Right renal pelvis (tissue), 4 donors: ENCODE data around the gene APAF1. TPM values are rescaled to one million over a fixed set of nuclear protein-coding genes. Genes with fewer than 3 reads are reported as not detected.
"Not testable (repeated sequence)": the region's sequence is repeated elsewhere in the genome, so short reads cannot be mapped to it uniquely, and the experiment has no call there.

Experiments used
- DNase-seq, 4 donors: peaks; one replicate each; pipeline ENCODE4 v3.0.0-alpha.2; 2013; ENCODE audit warnings: low read depth in 4 of 4, low spot score in 3 of 4, missing footprints in 1 of 4
- polyA plus RNA-seq, 4 donors: library from polyadenylated mRNA; unstranded; fragments of 120-200 nt; gene quantifications; one replicate each; pipeline ENCODE4 v1.2.1, GENCODE V29; 2013; ENCODE audit not compliant: insufficient read length in 4 of 4

The APAF1 gene
- polyA plus RNA-seq, 4 donors: 26.0 to 37.5 (median 36.8) TPM

GRCh38 chr12:98750511-98750910, 105.4 kb downstream of the APAF1 start:
- DNase-seq: no peak

GRCh38 chr12:98751580-98752115, 106.6 kb downstream of the APAF1 start:
- DNase-seq: no peak

GRCh38 chr12:98752726-98753125, 107.6 kb downstream of the APAF1 start:
- DNase-seq: no peak

DNA sequence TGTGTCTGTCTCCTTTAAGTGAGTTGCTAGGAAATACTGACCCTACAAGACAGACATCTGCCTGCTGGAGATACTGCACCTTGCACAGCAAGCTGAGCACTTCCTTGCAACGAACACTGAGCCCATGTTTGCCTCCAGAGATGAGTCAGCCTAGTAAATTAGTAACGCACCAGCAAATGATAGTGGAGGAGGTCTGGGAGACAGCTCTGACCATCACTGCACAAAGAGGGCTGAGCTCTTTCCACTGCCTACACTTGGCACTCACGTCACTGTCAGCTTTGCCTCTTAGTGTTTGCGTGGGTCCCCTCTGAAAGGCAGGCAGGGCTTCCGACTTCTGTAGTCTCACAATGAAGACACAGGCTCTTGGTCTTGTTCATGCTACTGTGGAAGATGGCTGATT, 109.0 kb downstream of the APAF1 start:
- no peak for DNase-seq

DNA sequence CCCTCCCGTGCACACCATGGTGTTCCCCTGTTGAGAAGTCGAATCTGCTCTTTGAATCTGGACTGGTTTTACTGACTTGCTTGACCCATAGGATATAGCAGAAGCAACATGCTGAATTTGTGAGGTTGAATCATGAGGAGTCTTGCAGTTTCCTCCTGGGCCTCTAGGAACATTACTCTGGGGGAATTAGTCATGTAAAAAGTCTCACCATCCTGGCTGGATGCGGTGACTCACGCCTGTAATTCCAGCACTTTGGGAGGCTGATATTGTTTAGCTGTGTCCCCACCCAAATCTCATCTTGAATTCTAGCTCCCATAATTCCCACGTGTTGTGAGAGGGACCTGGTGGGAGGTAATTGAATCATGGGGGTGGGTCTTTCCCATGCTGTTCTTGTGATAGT, 110.8 kb downstream of the APAF1 start:
- not testable (repeated sequence) for DNase-seq

- DNase-seq: no peak
Observed at GRCh38 chr12:98757455-98757854, 112.4 kb downstream of the APAF1 start.

GRCh38 chr12:98758331-98758730, 113.2 kb downstream of the APAF1 start:
- no peak for DNase-seq

- DNase-seq: no peak
Observed at GRCh38 chr12:98763656-98764055, 118.6 kb downstream of the APAF1 start.

DNA sequence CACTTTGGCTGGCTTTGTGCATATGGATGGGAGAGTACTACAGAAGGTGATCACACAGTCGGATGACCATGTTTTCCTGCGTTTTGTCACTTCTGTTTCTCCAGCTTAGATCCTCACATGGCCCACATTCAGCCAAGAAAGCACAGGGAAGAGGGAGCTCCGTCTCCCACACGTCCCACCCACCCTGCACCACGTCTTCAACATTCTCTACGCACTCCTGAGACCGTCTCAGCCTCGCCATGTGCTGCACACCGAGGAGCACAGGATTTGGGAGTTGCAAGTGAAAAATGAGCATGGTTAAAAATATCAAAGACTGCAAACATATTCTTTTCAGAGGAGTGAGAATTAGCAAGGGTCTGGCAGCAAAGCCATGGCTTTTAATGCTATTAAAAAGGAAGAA, 122.2 kb downstream of the APAF1 start:
- DNase-seq: no peak

- no peak for DNase-seq
Observed at GRCh38 chr12:98769068-98769467, 124.0 kb downstream of the APAF1 start.

DNA sequence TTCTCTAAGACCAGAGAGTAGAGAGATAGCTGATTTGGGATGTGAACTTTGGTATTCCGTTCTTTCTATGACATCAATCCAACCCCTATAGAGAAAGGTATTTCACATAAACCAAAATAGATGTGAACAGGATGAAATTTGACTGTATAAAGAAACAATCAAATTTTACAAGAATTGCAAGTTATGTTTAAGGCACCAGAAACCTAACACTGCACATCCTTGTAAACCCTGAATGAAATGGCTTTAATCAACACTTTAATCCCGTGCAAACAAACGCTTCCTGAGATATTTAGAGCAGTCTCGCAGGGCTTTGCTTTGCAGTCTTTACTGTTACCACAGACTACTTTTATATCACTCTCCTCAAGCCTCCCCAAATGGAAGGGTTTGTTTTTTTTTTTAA, 125.1 kb downstream of the APAF1 start:
- no peak for DNase-seq

- DNase-seq: no peak
Observed at GRCh38 chr12:98771811-98772752, 127.0 kb downstream of the APAF1 start.

DNA sequence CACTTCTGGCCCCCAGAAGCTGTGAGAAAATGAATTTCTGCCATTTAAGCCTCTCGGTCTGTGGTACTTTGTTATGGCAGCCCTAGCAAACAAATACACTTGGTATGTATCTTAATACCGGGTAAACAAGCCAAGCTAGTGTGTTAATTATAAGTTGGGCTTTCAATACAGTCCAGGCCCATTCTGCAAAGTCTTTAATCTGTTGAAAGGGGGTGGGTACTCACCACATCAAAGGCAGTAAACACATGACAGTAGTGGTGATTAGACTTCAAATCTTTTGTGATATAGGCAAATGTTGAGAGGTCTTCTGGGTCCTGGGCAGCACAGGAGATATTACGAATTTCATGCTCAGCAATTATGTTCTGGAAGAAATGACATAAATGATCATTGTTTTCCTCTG, 127.7 kb downstream of the APAF1 start:
- DNase-seq: no peak

GRCh38 chr12:98780261-98780660, 135.2 kb downstream of the APAF1 start:
- DNase-seq: no peak

DNA sequence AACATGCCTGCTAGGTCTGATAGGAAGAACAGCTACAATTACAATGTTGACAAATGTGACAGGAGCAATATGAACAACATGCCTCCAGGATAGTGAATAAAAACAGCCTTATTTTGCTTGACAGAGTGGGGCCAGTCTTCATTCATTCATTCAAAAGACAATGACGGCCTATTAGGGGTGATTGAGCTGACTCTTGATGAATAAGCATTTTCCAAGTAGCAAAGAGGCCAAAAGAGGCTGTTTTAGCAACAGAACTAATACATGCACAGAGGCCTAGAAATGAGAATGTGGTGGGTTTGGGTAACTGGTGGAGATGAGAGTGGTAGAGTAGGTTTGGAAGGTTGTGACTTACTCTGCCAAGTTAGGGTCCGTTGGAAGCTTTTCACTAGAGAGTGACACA, 138.3 kb downstream of the APAF1 start:
- no peak for DNase-seq

Other genes with a start within 250 kb of the APAF1 start
- 100 to 1,000 TPM; 166 to 201 (median 201) TPM for gene TMPO, start 129.7 kb upstream of the APAF1 start, polyA plus RNA-seq
- 100 to 1,000 TPM; 623 to 684 (median 658) TPM for gene SLC25A3, start 51.6 kb upstream of the APAF1 start, polyA plus RNA-seq
- gene IKBIP, start 502 bp upstream of the APAF1 start, polyA plus RNA-seq: 10 to 100 TPM; 28.5 to 32.3 (median 30.3) TPM